ENCODE data around the gene RHO.

RHO gene

DNA sequence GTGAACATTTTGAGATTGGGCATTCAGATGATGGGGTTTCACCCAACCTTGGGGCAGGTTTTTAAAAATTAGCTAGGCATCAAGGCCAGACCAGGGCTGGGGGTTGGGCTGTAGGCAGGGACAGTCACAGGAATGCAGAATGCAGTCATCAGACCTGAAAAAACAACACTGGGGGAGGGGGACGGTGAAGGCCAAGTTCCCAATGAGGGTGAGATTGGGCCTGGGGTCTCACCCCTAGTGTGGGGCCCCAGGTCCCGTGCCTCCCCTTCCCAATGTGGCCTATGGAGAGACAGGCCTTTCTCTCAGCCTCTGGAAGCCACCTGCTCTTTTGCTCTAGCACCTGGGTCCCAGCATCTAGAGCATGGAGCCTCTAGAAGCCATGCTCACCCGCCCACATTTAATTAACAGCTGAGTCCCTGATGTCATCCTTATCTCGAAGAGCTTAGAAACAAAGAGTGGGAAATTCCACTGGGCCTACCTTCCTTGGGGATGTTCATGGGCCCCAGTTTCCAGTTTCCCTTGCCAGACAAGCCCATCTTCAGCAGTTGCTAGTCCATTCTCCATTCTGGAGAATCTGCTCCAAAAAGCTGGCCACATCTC is 6.1 kb downstream of the RHO start:
- H2AFZ ChIP-seq (ENCODE audit: low read depth, low read length), result no peak overlapping the region
- no peak for TF ChIP-seq EZH2 (IDR thresholded peaks at IDR 0.05; ENCODE audit: borderline replicate concordance, low read depth, low read length, severe bottlenecking)
- TF ChIP-seq, protein P1, sequence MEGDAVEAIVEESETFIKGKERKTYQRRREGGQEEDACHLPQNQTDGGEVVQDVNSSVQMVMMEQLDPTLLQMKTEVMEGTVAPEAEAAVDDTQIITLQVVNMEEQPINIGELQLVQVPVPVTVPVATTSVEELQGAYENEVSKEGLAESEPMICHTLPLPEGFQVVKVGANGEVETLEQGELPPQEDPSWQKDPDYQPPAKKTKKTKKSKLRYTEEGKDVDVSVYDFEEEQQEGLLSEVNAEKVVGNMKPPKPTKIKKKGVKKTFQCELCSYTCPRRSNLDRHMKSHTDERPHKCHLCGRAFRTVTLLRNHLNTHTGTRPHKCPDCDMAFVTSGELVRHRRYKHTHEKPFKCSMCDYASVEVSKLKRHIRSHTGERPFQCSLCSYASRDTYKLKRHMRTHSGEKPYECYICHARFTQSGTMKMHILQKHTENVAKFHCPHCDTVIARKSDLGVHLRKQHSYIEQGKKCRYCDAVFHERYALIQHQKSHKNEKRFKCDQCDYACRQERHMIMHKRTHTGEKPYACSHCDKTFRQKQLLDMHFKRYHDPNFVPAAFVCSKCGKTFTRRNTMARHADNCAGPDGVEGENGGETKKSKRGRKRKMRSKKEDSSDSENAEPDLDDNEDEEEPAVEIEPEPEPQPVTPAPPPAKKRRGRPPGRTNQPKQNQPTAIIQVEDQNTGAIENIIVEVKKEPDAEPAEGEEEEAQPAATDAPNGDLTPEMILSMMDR (IDR thresholded peaks at IDR 0.05; ENCODE audit: borderline replicate concordance, extremely low read depth, low read length, poor library complexity, severe bottlenecking), result no peak
- no peak overlapping the region for H3K4me3 ChIP-seq (ENCODE audit: low read depth in 1 of 2, low read length in 2 of 2)
- H3K36me3 ChIP-seq (ENCODE audit: insufficient read depth, low read length), result no peaks in the 10 kb centered on the region
- no peaks in the 10 kb centered on the region for H3K27me3 ChIP-seq (ENCODE audit: insufficient read depth, low read length, poor library complexity)
- H3K79me2 ChIP-seq (ENCODE audit: insufficient read depth, low read length), result no peaks in the 10 kb centered on the region
- no peak overlapping the region for H3K4me2 ChIP-seq (ENCODE audit: insufficient read depth, low read length)
- ATAC-seq (ENCODE audit: insufficient read depth, low read depth) (no peak), DNase-seq (no peak)
- no peak overlapping the region for H3K9ac ChIP-seq (ENCODE audit: low read depth, low read length)
- H3K9me3 ChIP-seq (ENCODE audit: insufficient read depth, low read length, severe bottlenecking), result no peaks in the 10 kb centered on the region
- no peak overlapping the region for H3K27ac ChIP-seq (ENCODE audit: low read length)
- no peaks in the 10 kb centered on the region for H3K4me1 ChIP-seq (ENCODE audit: insufficient read depth, low read length)
- no peaks in the 10 kb centered on the region for H4K20me1 ChIP-seq (ENCODE audit: insufficient read depth, low read length)

DNA sequence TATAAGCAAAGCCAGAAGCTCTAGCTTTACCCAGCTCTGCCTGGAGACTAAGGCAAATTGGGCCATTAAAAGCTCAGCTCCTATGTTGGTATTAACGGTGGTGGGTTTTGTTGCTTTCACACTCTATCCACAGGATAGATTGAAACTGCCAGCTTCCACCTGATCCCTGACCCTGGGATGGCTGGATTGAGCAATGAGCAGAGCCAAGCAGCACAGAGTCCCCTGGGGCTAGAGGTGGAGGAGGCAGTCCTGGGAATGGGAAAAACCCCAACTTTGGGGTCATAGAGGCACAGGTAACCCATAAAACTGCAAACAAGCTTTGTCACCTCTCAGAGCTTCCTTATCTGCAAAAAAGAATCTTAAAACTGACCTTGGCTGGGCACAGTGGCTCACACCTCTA is 6.6 kb downstream of the RHO start:
- TF ChIP-seq EZH2 (IDR thresholded peaks at IDR 0.05; ENCODE audit: borderline replicate concordance, low read depth, low read length, severe bottlenecking), result no peak
- TF ChIP-seq, protein P1 (IDR thresholded peaks at IDR 0.05; ENCODE audit: borderline replicate concordance, extremely low read depth, low read length, poor library complexity, severe bottlenecking), result no peak
- Histone ChIP-seq H3K4me2 (ENCODE audit: insufficient read depth, low read length) (no peak overlapping the region), H3K79me2 (ENCODE audit: insufficient read depth, low read length) (no peaks in the 10 kb centered on the region), H3K4me1 (ENCODE audit: insufficient read depth, low read length) (no peaks in the 10 kb centered on the region), H2AFZ (ENCODE audit: low read depth, low read length) (no peak overlapping the region), H4K20me1 (ENCODE audit: insufficient read depth, low read length) (no peaks in the 10 kb centered on the region), H3K9me3 (ENCODE audit: insufficient read depth, low read length, severe bottlenecking) (no peaks in the 10 kb centered on the region), H3K36me3 (ENCODE audit: insufficient read depth, low read length) (no peaks in the 10 kb centered on the region), H3K27me3 (ENCODE audit: insufficient read depth, low read length, poor library complexity) (no peaks in the 10 kb centered on the region), H3K4me3 (ENCODE audit: low read depth in 1 of 2, low read length in 2 of 2) (no peak overlapping the region), H3K27ac (ENCODE audit: low read length) (no peak overlapping the region), H3K9ac (ENCODE audit: low read depth, low read length) (no peak overlapping the region)
- ATAC-seq (ENCODE audit: insufficient read depth, low read depth), result no peak
- DNase-seq, result no peak

DNA sequence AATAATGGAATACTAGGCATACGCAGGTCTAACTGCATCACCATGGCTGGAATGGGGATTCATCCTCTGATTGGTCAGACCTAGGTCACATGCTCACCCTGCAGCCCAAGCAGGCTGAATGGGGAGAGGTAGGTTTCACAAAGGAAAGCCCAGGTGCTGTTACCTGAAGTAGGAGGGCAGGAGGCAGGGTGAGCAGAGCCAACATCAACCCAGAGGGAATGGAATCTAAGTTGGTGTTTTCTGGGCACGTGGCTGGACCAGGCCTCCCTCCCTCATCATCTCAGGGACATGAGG is 7.9 kb downstream of the RHO start:
- no peak for TF ChIP-seq EZH2 (IDR thresholded peaks at IDR 0.05; ENCODE audit: borderline replicate concordance, low read depth, low read length, severe bottlenecking)
- TF ChIP-seq, protein P1 (IDR thresholded peaks at IDR 0.05; ENCODE audit: borderline replicate concordance, extremely low read depth, low read length, poor library complexity, severe bottlenecking), result no peak
- no peak overlapping the region for H3K4me3 ChIP-seq (ENCODE audit: low read depth in 1 of 2, low read length in 2 of 2)
- ATAC-seq (ENCODE audit: insufficient read depth, low read depth) (no peak), DNase-seq (no peak)
- no peak overlapping the region for H3K4me2 ChIP-seq (ENCODE audit: insufficient read depth, low read length)
- H3K27ac ChIP-seq (ENCODE audit: low read length), result no peak overlapping the region
- H4K20me1 ChIP-seq (ENCODE audit: insufficient read depth, low read length), result no peaks in the 10 kb centered on the region
- no peaks in the 10 kb centered on the region for H3K36me3 ChIP-seq (ENCODE audit: insufficient read depth, low read length)
- no peak overlapping the region for H2AFZ ChIP-seq (ENCODE audit: low read depth, low read length)
- no peaks in the 10 kb centered on the region for H3K9me3 ChIP-seq (ENCODE audit: insufficient read depth, low read length, severe bottlenecking)
- no peaks in the 10 kb centered on the region for H3K27me3 ChIP-seq (ENCODE audit: insufficient read depth, low read length, poor library complexity)
- H3K79me2 ChIP-seq (ENCODE audit: insufficient read depth, low read length), result no peaks in the 10 kb centered on the region
- no peaks in the 10 kb centered on the region for H3K4me1 ChIP-seq (ENCODE audit: insufficient read depth, low read length)
- no peak overlapping the region for H3K9ac ChIP-seq (ENCODE audit: low read depth, low read length)

DNA sequence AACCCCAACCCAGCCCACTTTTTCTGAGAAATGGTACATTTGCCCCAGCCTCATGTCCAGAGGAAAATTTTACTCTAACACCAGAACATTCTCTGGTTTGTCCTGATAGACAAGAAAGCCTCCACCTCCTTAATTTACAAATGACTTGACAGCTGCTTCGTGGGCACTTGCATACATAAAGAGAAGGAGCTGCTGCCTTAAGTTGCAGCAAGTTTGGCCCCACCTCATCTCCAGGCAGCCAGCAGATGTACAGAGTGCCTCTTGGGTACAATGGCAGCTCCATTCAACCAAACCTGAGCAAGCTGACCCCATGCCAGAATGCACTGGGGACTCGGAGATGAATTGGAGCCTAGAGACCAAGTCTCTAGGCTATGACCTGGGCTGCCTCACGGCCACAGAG is 8.4 kb downstream of the RHO start:
- H4K20me1 ChIP-seq (ENCODE audit: insufficient read depth, low read length), result no peaks in the 10 kb centered on the region
- no peaks in the 10 kb centered on the region for H3K4me1 ChIP-seq (ENCODE audit: insufficient read depth, low read length)
- no peak overlapping the region for H3K27ac ChIP-seq (ENCODE audit: low read length)
- H3K79me2 ChIP-seq (ENCODE audit: insufficient read depth, low read length), result no peaks in the 10 kb centered on the region
- no peak for ATAC-seq (ENCODE audit: insufficient read depth, low read depth)
- H3K4me3 ChIP-seq (ENCODE audit: low read depth in 1 of 2, low read length in 2 of 2), result no peak overlapping the region
- H3K36me3 ChIP-seq (ENCODE audit: insufficient read depth, low read length), result no peaks in the 10 kb centered on the region
- no peaks in the 10 kb centered on the region for H3K9me3 ChIP-seq (ENCODE audit: insufficient read depth, low read length, severe bottlenecking)
- DNase-seq, result no peak
- TF ChIP-seq EZH2 (IDR thresholded peaks at IDR 0.05; ENCODE audit: borderline replicate concordance, low read depth, low read length, severe bottlenecking), result no peak
- TF ChIP-seq, protein P1 (IDR thresholded peaks at IDR 0.05; ENCODE audit: borderline replicate concordance, extremely low read depth, low read length, poor library complexity, severe bottlenecking), result no peak
- no peak overlapping the region for H3K9ac ChIP-seq (ENCODE audit: low read depth, low read length)
- no peak overlapping the region for H3K4me2 ChIP-seq (ENCODE audit: insufficient read depth, low read length)
- no peaks in the 10 kb centered on the region for H3K27me3 ChIP-seq (ENCODE audit: insufficient read depth, low read length, poor library complexity)
- H2AFZ ChIP-seq (ENCODE audit: low read depth, low read length), result no peak overlapping the region
